ENCODE results near the gene EVI5.

Gene EVI5

DNA sequence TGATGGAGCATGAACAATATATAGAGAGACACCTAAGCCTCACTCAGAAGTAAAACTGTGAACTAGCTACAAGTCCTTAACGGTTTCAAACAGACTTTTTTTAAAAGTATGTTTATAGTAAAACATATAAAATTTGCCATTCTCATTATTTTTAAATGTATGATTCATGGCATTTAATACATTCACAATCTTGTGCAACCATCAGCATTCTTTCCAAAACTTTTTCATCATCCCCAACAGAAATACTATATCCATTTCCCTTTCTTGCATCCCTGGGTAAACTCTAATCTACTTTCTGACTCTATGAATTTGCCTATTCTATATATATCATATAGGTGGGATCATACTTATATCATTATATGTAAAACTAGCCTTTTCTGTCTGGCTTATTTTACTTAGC lies 25.5 kb downstream of the EVI5 start:
- TF ChIP-seq, protein P1, sequence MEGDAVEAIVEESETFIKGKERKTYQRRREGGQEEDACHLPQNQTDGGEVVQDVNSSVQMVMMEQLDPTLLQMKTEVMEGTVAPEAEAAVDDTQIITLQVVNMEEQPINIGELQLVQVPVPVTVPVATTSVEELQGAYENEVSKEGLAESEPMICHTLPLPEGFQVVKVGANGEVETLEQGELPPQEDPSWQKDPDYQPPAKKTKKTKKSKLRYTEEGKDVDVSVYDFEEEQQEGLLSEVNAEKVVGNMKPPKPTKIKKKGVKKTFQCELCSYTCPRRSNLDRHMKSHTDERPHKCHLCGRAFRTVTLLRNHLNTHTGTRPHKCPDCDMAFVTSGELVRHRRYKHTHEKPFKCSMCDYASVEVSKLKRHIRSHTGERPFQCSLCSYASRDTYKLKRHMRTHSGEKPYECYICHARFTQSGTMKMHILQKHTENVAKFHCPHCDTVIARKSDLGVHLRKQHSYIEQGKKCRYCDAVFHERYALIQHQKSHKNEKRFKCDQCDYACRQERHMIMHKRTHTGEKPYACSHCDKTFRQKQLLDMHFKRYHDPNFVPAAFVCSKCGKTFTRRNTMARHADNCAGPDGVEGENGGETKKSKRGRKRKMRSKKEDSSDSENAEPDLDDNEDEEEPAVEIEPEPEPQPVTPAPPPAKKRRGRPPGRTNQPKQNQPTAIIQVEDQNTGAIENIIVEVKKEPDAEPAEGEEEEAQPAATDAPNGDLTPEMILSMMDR (conservative IDR thresholded peaks at IDR 0.05): no peak

DNA sequence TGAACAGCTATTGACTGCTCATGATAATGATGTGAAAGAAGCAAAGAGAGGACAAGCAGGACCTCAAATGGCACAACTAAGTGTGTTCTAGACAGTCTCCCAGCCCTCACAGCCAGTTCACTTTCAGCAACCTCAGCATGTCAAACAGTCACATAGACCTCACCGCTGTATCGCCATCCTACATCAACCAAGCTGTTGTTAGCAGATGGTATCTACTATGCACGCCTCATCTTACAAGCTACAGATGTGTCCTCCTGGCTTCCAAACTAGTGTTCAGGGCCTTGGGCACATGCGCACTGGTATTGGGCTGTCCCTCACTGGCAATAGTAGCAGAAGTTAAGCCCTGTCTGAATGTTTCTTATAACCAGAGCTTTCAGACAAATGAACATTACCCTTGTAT lies 28.4 kb downstream of the EVI5 start:
- TF ChIP-seq, protein P1 (conservative IDR thresholded peaks at IDR 0.05): no peak
- H3K27ac ChIP-seq: no peak overlapping the region

More for the DNA sequence above, 25.5 kb downstream of the EVI5 start:
- no peak overlapping the region for H3K27ac ChIP-seq

DNA sequence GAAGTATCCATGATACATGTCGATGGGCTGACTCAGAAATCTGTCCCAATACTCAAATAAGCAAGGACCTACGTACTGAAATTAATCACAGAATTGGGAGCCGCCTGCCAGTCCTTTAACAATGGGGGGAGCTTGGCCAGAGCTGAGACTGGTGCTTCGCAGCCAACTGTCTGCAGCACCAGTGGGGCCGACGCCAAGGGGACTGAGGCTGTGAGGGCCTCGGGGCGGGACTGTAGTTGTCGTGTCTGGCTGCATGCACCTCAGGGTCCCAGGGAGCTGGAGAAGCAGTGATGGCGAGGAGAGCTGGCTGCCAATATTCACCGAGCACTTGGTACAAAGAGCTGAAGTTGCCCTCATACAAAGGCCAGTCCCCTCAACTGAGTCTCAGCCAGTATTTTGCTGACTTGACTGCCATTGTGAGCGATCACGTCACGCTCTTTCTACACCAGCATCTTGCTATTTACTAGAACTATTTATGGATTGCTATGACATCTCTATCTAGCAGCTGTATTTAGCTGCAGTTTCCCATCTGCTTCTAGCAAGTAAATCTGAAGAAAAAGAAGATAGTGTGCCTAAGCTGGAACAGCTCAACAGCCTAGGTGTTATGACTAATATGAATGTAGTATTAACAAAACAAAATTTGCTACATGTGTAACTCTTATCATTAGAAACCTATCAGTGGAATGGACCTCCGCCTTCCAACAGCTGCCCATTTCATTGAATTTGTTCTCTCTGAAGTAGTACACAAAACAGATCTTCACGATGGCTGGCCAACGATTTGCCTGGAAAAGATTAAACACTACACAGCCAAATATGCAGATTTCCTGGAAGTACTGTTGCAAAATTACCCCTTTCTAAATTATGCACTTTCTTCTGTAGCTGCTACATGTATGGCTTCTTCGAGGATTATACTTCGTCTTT lies 29.1 kb downstream of the EVI5 start:
- TF ChIP-seq, protein P1 (conservative IDR thresholded peaks at IDR 0.05): no peak
- H3K27ac ChIP-seq: no peak overlapping the region

GRCh38 chr1:92754719-92755050 lies 30.2 kb downstream of the EVI5 start:
- no peak overlapping the region for H3K27ac ChIP-seq
- TF ChIP-seq, protein P1 (conservative IDR thresholded peaks at IDR 0.05): no peak

- no peak overlapping the region for H3K27ac ChIP-seq
- TF ChIP-seq, protein P1 (conservative IDR thresholded peaks at IDR 0.05): no peak
These were observed 30.7 kb downstream of the EVI5 start for GRCh38 chr1:92754000-92754718.

DNA sequence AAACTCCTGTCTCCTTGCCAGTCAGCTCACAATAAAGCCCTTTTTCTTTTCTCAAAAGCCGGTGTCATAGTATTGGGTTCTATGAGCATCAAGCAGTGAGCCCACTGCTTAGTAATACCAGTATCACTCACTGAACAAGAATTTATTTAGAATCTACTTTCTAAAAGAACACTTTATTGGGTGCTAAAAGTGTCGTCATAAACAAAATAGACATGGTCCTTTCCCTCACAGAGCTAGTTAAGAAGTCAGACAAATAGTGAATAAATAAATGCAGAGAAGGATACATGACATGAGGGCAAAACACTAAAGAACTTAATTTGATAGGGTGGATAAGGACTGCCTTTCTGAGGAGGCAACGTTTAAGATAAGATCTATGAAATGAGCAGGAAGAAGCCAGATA lies 32.2 kb downstream of the EVI5 start:
- H3K27ac ChIP-seq: peak overlapping the region; percentile 47
- TF ChIP-seq, protein P1 (conservative IDR thresholded peaks at IDR 0.05): no peak

DNA sequence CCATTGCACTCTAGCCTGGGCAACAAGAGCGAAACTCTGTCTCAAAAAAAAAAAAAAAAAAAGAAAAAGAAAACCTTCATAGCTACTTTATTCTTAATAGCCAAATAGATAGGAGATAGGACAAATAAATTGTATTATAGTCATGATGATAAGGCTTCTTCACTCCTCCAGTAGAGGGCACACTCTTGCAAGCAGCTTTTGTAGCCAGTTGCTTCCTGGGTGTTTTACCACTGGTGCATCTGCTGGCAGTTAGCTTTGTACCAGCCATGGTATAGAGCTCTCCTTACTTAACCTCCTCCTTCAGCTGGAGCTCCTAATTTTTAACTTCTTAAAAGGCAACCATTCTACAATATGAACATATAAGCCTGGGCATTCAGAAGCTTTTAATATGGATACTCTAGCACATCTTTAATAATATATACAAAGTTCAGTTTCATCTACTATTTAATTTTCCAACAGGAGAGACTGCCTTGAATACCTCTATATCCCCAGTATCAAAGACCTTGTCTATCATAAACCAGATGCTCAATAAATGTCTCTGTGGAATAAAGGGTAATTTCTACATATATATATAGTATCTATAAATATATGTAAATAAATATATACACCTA lies 35.8 kb downstream of the EVI5 start:
- H3K27ac ChIP-seq: no peak overlapping the region
- TF ChIP-seq, protein P1 (conservative IDR thresholded peaks at IDR 0.05): peak; percentile 90
